GM23338 (cell line): ENCODE measurements around the gene SUCNR1. TPM values are rescaled to one million over a fixed set of nuclear protein-coding genes. Genes with fewer than 3 reads are reported as not detected.
A peak's percentile ranks its signal among the peaks of the same experiment; 100 is the strongest.

Source experiments
- ATAC-seq: fragments of 200-7000 bp; cut with Tn5 transposase; 3 replicates; pipeline ENCODE4 v1.9.1; 2020
- DNase-seq: peaks from one replicate; pipeline ENCODE4 v3.0.0-alpha.2; 2015; ENCODE audit warnings: low spot score
- H2AFZ ChIP-seq: fragments of 200-600 bp; sonication (generic); 2 replicates; pipeline ENCODE4 v1.8.0; 2016; ENCODE audit warnings: antibody characterized with exemption, mild to moderate bottlenecking, moderate library complexity
- H3F3A ChIP-seq: fragments of 200-600 bp; sonication (generic); replicated peaks from 2 replicates; pipeline ENCODE4 v1.8.0; 2017; ENCODE audit warnings: antibody characterized with exemption, mixed run types, low read depth
- H3K27ac ChIP-seq: fragments of 200-600 bp; sonication (generic); 2 replicates; pipeline ENCODE4 v1.6.1; 2016; ENCODE audit warnings: low read depth
- H3K27me3 ChIP-seq: fragments of 200-600 bp; sonication (generic); 2 replicates; pipeline ENCODE4 v1.8.0; 2016; ENCODE audit warnings: mild to moderate bottlenecking, mixed run types, moderate library complexity; ENCODE audit not compliant: insufficient read depth
- H3K36me3 ChIP-seq: fragments of 200-600 bp; sonication (generic); 2 replicates; pipeline ENCODE4 v1.8.0; 2016; ENCODE audit warnings: mild to moderate bottlenecking; ENCODE audit not compliant: insufficient read depth
- H3K4me1 ChIP-seq: fragments of 200-600 bp; sonication (generic); 2 replicates; pipeline ENCODE4 v1.8.0; 2016; ENCODE audit warnings: mild to moderate bottlenecking, moderate library complexity; ENCODE audit not compliant: insufficient read depth
- H3K4me2 ChIP-seq: fragments of 200-600 bp; sonication (generic); 2 replicates; pipeline ENCODE4 v1.7.1; 2017; ENCODE audit warnings: mixed run types
- H3K4me3 ChIP-seq: fragments of 200-600 bp; sonication (generic); 2 replicates; pipeline ENCODE4 v1.6.1; 2016; ENCODE audit warnings: mixed run types
- H3K79me2 ChIP-seq: fragments of 200-600 bp; sonication (generic); replicated peaks from 2 replicates; pipeline ENCODE4 v1.8.0; 2017; ENCODE audit warnings: mild to moderate bottlenecking; ENCODE audit not compliant: insufficient read depth
- H3K9me2 ChIP-seq: fragments of 200-600 bp; sonication (generic); 2 replicates; pipeline ENCODE4 v1.8.0; 2017; ENCODE audit not compliant: insufficient read depth
- H4K20me1 ChIP-seq: fragments of 200-600 bp; sonication (generic); replicated peaks from 2 replicates; pipeline ENCODE4 v1.8.0; 2017; ENCODE audit warnings: mild to moderate bottlenecking; ENCODE audit not compliant: insufficient read depth
- H3K27ac Mint-ChIP-seq: 2 replicates; pipeline ENCODE4 v1.8.0; 2020; ENCODE audit warnings: inconsistent platforms, mild to moderate bottlenecking, moderate library complexity, mixed read lengths
- H3K27me3 Mint-ChIP-seq: 3 replicates; pipeline ENCODE4 v1.8.0; 2022; ENCODE audit warnings: low read depth, mild to moderate bottlenecking, moderate library complexity, mixed read lengths, inconsistent platforms; ENCODE audit not compliant: insufficient read depth, poor library complexity
- H3K36me3 Mint-ChIP-seq: 3 replicates; pipeline ENCODE4 v1.8.0; 2021; ENCODE audit warnings: low read depth, mild to moderate bottlenecking, inconsistent platforms, moderate library complexity, mixed read lengths
- H3K4me1 Mint-ChIP-seq: 3 replicates; pipeline ENCODE4 v1.8.0; 2020; ENCODE audit warnings: mild to moderate bottlenecking, inconsistent platforms, mixed read lengths
- H3K4me3 Mint-ChIP-seq: 3 replicates; pipeline ENCODE4 v1.8.0; 2021; ENCODE audit warnings: moderate library complexity, mild to moderate bottlenecking, inconsistent platforms, mixed read lengths
- H3K9me3 Mint-ChIP-seq: 3 replicates; pipeline ENCODE4 v1.8.0; 2020; ENCODE audit warnings: moderate library complexity, mild to moderate bottlenecking, inconsistent platforms, mixed read lengths
- CREB1 ChIP-seq: fragments of 250-450 bp; sonication (Bioruptor Pico); IDR thresholded peaks from 2 replicates; pipeline ENCODE4 v1.5.0; 2020; ENCODE audit warnings: low read depth, mild to moderate bottlenecking, moderate library complexity
- EZH2 ChIP-seq: fragments of 200-600 bp; sonication (generic); IDR thresholded peaks from one replicate; pipeline ENCODE4 v1.8.0; 2017; ENCODE audit warnings: antibody characterized with exemption, mild to moderate bottlenecking, low read depth; ENCODE audit not compliant: unreplicated experiment
- EZH2phosphoT487 ChIP-seq: fragments of 200-600 bp; sonication (generic); IDR thresholded peaks from one replicate; pipeline ENCODE4 v1.8.1; 2018; ENCODE audit warnings: antibody characterized with exemption; ENCODE audit not compliant: unreplicated experiment
- POLR2AphosphoS5 ChIP-seq: IDR thresholded peaks from 2 replicates; pipeline ENCODE4 v1.6.1; 2016; ENCODE audit warnings: antibody characterized with exemption, low read depth
- STAT1 ChIP-seq: IDR thresholded peaks from one replicate; pipeline ENCODE4 v1.6.1; 2016; ENCODE audit warnings: antibody characterized with exemption; ENCODE audit not compliant: unreplicated experiment
- ZNF331 ChIP-seq: fragments of 250-450 bp; sonication (Bioruptor Pico); IDR thresholded peaks from 2 replicates; pipeline ENCODE4 v1.5.0; 2020; ENCODE audit warnings: low read depth, mild to moderate bottlenecking, moderate library complexity
- polyA plus RNA-seq: library from polyadenylated mRNA; unstranded; fragments of >200 nt; fragmentation: Nextera tagmentation; extraction: Ambion mirVana; gene quantifications from 2 replicates; pipeline ENCODE4 v1.2.1, GENCODE V29; 2016
- total RNA-seq: library from RNA; depleted of rRNA; stranded (reverse); fragments of >200 nt; shearing (Covaris generic); gene quantifications from 2 replicates; pipeline ENCODE4 v1.2.3, GENCODE V29; 2014
- TF ChIP-seq, protein P1 (sequence below): IDR thresholded peaks from one replicate; pipeline ENCODE4 v1.6.1; 2018; ENCODE audit warnings: antibody characterized with exemption; ENCODE audit not compliant: unreplicated experiment
- TF ChIP-seq, protein P2 (sequence below): fragments of 250-450 bp; sonication (Bioruptor Pico); IDR thresholded peaks from 2 replicates; pipeline ENCODE4 v1.5.0; 2020; ENCODE audit warnings: mild to moderate bottlenecking, moderate library complexity

Gene SUCNR1
- total and polyA plus RNA-seq, 2 experiments from 2014 or later: not detected

DNA sequence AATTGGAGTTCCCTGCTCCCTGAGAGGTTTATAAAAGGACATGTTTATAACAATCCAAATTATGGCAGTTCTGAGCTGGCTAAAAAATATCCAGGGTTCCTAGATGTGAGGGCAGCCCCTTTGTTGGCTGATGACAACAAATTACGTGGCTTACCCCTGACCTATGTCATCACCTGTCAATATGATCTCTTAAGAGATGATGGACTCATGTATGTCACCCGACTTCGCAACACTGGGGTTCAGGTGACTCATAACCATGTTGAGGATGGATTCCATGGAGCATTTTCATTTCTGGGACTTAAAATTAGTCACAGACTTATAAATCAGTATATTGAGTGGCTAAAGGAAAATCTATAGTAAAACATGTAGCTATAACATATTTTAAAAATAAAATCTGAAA is 45.6 kb upstream of the SUCNR1 start:
- ATAC-seq (no peak), DNase-seq (no peak)
- Mint-ChIP-seq H3K4me1 (no peaks in the 10 kb centered on the region), H3K27ac (no peak overlapping the region), H3K9me3 (peaks cover 10% of the 10 kb centered on the region; the same call in 2 of the 3 replicates), H3K36me3 (no peaks in the 10 kb centered on the region), H3K4me3 (no peak overlapping the region), H3K27me3 (no peaks in the 10 kb centered on the region)
- H3F3A ChIP-seq: no peaks in the 10 kb centered on the region
- no peaks in the 10 kb centered on the region for H3K36me3 ChIP-seq
- H3K4me1 ChIP-seq: no peaks in the 10 kb centered on the region
- no peaks in the 10 kb centered on the region for H4K20me1 ChIP-seq
- no peaks in the 10 kb centered on the region for H3K9me2 ChIP-seq
- no peaks in the 10 kb centered on the region for H3K79me2 ChIP-seq
- H3K27ac ChIP-seq: no peak overlapping the region
- H3K27me3 ChIP-seq: no peaks in the 10 kb centered on the region
- no peak overlapping the region for H2AFZ ChIP-seq
- TF ChIP-seq POLR2AphosphoS5 (no peak), EZH2 (no peak), STAT1 (no peak)
- TF ChIP-seq, protein P1, sequence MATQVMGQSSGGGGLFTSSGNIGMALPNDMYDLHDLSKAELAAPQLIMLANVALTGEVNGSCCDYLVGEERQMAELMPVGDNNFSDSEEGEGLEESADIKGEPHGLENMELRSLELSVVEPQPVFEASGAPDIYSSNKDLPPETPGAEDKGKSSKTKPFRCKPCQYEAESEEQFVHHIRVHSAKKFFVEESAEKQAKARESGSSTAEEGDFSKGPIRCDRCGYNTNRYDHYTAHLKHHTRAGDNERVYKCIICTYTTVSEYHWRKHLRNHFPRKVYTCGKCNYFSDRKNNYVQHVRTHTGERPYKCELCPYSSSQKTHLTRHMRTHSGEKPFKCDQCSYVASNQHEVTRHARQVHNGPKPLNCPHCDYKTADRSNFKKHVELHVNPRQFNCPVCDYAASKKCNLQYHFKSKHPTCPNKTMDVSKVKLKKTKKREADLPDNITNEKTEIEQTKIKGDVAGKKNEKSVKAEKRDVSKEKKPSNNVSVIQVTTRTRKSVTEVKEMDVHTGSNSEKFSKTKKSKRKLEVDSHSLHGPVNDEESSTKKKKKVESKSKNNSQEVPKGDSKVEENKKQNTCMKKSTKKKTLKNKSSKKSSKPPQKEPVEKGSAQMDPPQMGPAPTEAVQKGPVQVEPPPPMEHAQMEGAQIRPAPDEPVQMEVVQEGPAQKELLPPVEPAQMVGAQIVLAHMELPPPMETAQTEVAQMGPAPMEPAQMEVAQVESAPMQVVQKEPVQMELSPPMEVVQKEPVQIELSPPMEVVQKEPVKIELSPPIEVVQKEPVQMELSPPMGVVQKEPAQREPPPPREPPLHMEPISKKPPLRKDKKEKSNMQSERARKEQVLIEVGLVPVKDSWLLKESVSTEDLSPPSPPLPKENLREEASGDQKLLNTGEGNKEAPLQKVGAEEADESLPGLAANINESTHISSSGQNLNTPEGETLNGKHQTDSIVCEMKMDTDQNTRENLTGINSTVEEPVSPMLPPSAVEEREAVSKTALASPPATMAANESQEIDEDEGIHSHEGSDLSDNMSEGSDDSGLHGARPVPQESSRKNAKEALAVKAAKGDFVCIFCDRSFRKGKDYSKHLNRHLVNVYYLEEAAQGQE: no peak
- H3K4me3 ChIP-seq: no peak overlapping the region
- no peak overlapping the region for H3K4me2 ChIP-seq

DNA sequence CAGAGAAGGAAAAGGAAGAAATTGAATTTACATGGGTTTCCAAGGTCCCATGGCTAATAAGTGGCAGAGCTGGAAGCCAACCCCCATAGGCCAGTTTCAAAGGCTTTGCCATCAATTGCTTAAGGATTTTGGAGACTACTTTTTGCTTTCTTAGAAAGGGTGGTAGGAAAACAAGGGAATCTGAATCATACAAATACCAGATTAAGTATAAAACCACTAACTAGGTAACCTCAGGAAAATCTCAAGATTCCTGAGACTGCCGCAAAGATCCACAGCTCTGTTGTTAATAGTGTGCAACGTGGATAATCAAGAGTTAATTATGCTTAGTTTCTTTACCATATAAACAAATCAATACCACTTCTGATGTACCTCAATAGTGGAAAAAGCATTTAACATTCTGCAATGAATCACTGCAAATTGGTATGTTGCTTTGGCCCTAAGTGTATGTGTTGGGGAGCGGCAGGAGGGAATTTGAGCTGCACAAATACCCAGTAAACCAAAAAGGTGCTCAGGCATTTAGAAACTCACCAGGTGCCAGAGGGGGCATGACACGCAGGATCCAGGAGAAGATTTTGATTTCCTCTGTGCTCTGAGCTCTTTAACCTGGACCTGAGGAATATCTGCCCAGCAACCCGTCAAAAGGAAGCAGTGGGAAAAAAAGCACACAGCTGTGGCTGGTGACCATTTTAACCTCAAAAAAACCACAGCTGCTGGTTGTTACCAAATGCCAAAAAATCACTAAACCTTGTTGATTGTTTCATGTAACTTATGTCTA is 37.5 kb upstream of the SUCNR1 start:
- H3K9me3 Mint-ChIP-seq: no peaks in the 10 kb centered on the region
- Histone ChIP-seq H3K27me3 (no peaks in the 10 kb centered on the region), H4K20me1 (no peaks in the 10 kb centered on the region), H2AFZ (peak overlapping the region; percentile 72; the same call in 1 of the 2 replicates), H3F3A (no peaks in the 10 kb centered on the region), H3K4me1 (peaks cover 9% of the 10 kb centered on the region), H3K36me3 (no peaks in the 10 kb centered on the region), H3K9me2 (no peaks in the 10 kb centered on the region), H3K27ac (no peak overlapping the region), H3K4me2 (no peak overlapping the region), H3K79me2 (no peaks in the 10 kb centered on the region), H3K4me3 (no peak overlapping the region)
- no peaks in the 10 kb centered on the region for H3K27me3 Mint-ChIP-seq
- peak; percentile 13 for DNase-seq
- no peak for ATAC-seq
- peak overlapping the region; percentile 86; the same call in 1 of the 2 replicates for H3K27ac Mint-ChIP-seq
- H3K4me1 Mint-ChIP-seq: peaks cover 15% of the 10 kb centered on the region; the same call in 2 of the 3 replicates
- H3K36me3 Mint-ChIP-seq: no peaks in the 10 kb centered on the region
- no peak overlapping the region for H3K4me3 Mint-ChIP-seq
- TF ChIP-seq CREB1 (CRISPR knock-in tag) (no peak), POLR2AphosphoS5 (no peak), STAT1 (no peak), ZNF331 (CRISPR knock-in tag) (no peak), EZH2 (no peak), EZH2phosphoT487 (no peak)
- TF ChIP-seq, protein P2, sequence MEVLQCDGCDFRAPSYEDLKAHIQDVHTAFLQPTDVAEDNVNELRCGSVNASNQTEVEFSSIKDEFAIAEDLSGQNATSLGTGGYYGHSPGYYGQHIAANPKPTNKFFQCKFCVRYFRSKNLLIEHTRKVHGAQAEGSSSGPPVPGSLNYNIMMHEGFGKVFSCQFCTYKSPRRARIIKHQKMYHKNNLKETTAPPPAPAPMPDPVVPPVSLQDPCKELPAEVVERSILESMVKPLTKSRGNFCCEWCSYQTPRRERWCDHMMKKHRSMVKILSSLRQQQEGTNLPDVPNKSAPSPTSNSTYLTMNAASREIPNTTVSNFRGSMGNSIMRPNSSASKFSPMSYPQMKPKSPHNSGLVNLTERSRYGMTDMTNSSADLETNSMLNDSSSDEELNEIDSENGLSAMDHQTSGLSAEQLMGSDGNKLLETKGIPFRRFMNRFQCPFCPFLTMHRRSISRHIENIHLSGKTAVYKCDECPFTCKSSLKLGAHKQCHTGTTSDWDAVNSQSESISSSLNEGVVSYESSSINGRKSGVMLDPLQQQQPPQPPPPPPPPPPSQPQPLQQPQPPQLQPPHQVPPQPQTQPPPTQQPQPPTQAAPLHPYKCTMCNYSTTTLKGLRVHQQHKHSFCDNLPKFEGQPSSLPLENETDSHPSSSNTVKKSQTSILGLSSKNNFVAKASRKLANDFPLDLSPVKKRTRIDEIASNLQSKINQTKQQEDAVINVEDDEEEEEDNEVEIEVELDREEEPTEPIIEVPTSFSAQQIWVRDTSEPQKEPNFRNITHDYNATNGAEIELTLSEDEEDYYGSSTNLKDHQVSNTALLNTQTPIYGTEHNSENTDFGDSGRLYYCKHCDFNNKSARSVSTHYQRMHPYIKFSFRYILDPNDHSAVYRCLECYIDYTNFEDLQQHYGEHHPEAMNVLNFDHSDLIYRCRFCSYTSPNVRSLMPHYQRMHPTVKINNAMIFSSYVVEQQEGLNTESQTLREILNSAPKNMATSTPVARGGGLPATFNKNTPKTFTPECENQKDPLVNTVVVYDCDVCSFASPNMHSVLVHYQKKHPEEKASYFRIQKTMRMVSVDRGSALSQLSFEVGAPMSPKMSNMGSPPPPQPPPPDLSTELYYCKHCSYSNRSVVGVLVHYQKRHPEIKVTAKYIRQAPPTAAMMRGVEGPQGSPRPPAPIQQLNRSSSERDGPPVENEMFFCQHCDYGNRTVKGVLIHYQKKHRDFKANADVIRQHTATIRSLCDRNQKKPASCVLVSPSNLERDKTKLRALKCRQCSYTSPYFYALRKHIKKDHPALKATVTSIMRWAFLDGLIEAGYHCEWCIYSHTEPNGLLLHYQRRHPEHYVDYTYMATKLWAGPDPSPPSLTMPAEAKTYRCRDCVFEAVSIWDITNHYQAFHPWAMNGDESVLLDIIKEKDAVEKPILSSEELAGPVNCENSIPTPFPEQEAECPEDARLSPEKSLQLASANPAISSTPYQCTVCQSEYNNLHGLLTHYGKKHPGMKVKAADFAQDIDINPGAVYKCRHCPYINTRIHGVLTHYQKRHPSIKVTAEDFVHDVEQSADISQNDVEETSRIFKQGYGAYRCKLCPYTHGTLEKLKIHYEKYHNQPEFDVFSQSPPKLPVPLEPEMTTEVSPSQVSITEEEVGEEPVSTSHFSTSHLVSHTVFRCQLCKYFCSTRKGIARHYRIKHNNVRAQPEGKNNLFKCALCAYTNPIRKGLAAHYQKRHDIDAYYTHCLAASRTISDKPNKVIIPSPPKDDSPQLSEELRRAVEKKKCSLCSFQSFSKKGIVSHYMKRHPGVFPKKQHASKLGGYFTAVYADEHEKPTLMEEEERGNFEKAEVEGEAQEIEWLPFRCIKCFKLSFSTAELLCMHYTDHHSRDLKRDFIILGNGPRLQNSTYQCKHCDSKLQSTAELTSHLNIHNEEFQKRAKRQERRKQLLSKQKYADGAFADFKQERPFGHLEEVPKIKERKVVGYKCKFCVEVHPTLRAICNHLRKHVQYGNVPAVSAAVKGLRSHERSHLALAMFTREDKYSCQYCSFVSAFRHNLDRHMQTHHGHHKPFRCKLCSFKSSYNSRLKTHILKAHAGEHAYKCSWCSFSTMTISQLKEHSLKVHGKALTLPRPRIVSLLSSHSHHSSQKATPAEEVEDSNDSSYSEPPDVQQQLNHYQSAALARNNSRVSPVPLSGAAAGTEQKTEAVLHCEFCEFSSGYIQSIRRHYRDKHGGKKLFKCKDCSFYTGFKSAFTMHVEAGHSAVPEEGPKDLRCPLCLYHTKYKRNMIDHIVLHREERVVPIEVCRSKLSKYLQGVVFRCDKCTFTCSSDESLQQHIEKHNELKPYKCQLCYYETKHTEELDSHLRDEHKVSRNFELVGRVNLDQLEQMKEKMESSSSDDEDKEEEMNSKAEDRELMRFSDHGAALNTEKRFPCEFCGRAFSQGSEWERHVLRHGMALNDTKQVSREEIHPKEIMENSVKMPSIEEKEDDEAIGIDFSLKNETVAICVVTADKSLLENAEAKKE: no peak
